Measurements from ENCODE around the gene BTNL8. TPM values are rescaled to one million over a fixed set of nuclear protein-coding genes. Genes with fewer than 3 reads are reported as not detected.

The BTNL8 gene
- total RNA-seq, 1 donor from 2014 or later = 4.5 TPM

DNA sequence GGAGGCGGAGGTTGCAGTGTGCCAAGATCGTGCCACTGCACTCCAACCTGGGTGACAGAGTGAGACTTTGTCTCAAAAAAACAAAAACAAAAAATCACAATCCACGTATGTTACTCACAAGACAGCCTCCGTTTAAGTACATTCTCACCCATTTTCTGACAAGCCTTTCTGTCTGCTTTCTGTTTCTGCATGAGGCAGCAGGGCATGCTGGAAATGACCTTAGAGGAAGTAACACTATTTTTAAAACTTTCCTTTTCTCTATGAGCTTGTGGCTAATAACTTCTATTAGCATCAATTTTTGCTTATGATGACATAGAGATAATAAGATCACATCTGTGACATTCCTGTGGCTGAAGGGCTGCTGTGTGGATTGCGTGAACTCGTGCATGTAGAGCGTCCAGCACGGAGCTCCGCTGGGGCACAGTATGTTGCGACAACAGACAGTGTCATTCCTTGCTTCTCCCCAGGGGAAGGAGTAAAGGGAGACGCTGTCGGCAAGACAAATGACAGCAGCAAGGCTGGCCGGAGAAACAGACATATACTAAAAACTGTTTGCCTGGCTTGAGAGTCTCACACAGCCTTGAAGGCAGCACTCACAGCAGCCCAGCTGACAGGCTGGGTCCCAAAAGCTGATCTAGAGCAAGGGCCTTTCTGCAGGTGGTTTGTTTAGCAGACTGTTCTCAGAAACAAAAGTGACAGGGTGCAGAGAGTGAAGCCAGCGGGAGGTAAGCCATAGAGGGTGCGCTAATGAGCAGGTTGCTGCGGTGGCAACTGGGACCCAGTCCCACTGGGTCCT, 91.3 kb downstream of the BTNL8 start:
- Histone ChIP-seq H3K27ac (no peak overlapping the region), H3K4me3 (no peak overlapping the region), H3K36me3 (no peaks in the 10 kb centered on the region), H3K27me3 (no peaks in the 10 kb centered on the region), H3K9me3 (no peaks in the 10 kb centered on the region), H3K4me1 (no peaks in the 10 kb centered on the region)
- DNase-seq = no peak
- no peak for ATAC-seq
- TF ChIP-seq, protein P1, sequence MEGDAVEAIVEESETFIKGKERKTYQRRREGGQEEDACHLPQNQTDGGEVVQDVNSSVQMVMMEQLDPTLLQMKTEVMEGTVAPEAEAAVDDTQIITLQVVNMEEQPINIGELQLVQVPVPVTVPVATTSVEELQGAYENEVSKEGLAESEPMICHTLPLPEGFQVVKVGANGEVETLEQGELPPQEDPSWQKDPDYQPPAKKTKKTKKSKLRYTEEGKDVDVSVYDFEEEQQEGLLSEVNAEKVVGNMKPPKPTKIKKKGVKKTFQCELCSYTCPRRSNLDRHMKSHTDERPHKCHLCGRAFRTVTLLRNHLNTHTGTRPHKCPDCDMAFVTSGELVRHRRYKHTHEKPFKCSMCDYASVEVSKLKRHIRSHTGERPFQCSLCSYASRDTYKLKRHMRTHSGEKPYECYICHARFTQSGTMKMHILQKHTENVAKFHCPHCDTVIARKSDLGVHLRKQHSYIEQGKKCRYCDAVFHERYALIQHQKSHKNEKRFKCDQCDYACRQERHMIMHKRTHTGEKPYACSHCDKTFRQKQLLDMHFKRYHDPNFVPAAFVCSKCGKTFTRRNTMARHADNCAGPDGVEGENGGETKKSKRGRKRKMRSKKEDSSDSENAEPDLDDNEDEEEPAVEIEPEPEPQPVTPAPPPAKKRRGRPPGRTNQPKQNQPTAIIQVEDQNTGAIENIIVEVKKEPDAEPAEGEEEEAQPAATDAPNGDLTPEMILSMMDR (IDR thresholded peaks at IDR 0.05) = no peak
- intact Hi-C loops (cut with DNase I) = no loop called here

DNA sequence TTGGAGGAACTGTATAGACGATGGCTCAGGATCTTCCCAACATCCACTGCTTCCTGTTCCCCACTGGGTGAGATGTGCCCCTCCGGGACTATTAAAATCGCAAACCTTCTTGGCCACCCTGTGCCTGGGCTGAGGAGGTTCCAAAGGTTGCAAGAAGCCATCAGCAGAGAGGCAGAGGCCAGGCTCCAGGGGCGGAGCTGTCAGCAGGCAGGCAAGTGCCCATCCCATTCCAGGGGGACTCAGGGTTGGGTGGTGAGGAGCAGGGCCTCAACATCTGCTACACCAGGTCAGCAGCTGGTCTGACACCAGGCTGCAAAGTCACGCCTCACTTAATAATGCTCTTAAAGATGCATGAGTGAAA, 91.9 kb downstream of the BTNL8 start:
- TF ChIP-seq, protein P1 (IDR thresholded peaks at IDR 0.05) = no peak
- no peak for ATAC-seq
- Histone ChIP-seq H3K27me3 (no peaks in the 10 kb centered on the region), H3K36me3 (no peaks in the 10 kb centered on the region), H3K4me1 (no peaks in the 10 kb centered on the region), H3K27ac (no peak overlapping the region), H3K9me3 (no peaks in the 10 kb centered on the region), H3K4me3 (no peak overlapping the region)
- DNase-seq = no peak
- intact Hi-C loops (cut with DNase I) = no loop called here

Other genes with a start within 250 kb of the BTNL8 start
- 38.6 TPM for gene FLT4, start 249.6 kb upstream of the BTNL8 start, total RNA-seq
- not detected for gene OR2Y1, start 159.1 kb upstream of the BTNL8 start, total RNA-seq
- 216 TPM for gene MGAT1, start 96.4 kb upstream of the BTNL8 start, total RNA-seq
- gene ZFP62, start 37.9 kb upstream of the BTNL8 start, total RNA-seq = 22.6 TPM
- gene BTNL3, start 89.7 kb downstream of the BTNL8 start, total RNA-seq = not detected
- 99.8 TPM for gene BTNL9, start 141.1 kb downstream of the BTNL8 start, total RNA-seq
- gene OR2V1, start 232.0 kb downstream of the BTNL8 start, total RNA-seq = not detected
- gene OR2V2, start 248.4 kb downstream of the BTNL8 start, total RNA-seq = not detected